Kidney epithelial cell (primary cell): Measurements from ENCODE around the gene OGDH. TPM values are rescaled to one million over a fixed set of nuclear protein-coding genes. Genes with fewer than 3 reads are reported as not detected.

Source experiments
- DNase-seq: peaks from one replicate; pipeline ENCODE4 v3.0.0-alpha.2; 2010; ENCODE audit warnings: low read depth
- H3K27me3 ChIP-seq: 2 replicates; pipeline ENCODE4 v1.6.0; 2011; ENCODE audit warnings: low read length; ENCODE audit not compliant: control insufficient read depth, insufficient read depth
- H3K36me3 ChIP-seq: 2 replicates; pipeline ENCODE4 v1.5.1; 2011; ENCODE audit warnings: low read length; ENCODE audit not compliant: control insufficient read depth, insufficient read depth
- H3K4me3 ChIP-seq: 2 replicates; pipeline ENCODE4 v1.5.1; 2011; ENCODE audit warnings: low read depth, mild to moderate bottlenecking, control low read depth, low read length
- total RNA-seq: library from RNA; depleted of rRNA; stranded (reverse); fragments of >200 nt; gene quantifications from 2 replicates; pipeline ENCODE4 v1.2.3, GENCODE V29; 2015
- TF ChIP-seq, protein P1 (sequence below): IDR thresholded peaks from 2 replicates; pipeline ENCODE4 v1.5.1; 2011; ENCODE audit warnings: mild to moderate bottlenecking, moderate library complexity, low read length, control low read depth, inconsistent platforms; ENCODE audit not compliant: insufficient read depth, poor library complexity, severe bottlenecking

The OGDH gene
- total RNA-seq, 1 donor from 2014 or later: 65.2 TPM

DNA sequence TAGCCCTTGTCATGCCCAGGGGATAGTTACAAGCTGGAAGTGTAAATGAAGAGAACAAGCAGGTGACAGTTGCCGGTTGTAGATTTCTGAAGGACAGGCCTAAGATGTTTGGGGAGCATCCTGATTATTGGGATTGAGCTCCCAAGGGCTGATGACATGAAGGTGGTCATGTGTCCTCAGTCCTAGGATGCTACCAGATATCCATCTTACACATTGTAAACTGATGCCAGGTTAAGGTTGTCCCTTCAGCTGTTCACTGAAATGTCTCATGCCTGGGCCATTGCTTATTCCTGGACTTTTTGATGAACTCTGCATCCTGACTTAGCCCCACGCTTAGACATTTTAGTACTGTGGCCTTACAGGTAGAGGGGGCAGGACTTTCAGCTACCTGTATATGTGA is 143.6 kb downstream of the OGDH start:
- no peak for DNase-seq
- TF ChIP-seq, protein P1, sequence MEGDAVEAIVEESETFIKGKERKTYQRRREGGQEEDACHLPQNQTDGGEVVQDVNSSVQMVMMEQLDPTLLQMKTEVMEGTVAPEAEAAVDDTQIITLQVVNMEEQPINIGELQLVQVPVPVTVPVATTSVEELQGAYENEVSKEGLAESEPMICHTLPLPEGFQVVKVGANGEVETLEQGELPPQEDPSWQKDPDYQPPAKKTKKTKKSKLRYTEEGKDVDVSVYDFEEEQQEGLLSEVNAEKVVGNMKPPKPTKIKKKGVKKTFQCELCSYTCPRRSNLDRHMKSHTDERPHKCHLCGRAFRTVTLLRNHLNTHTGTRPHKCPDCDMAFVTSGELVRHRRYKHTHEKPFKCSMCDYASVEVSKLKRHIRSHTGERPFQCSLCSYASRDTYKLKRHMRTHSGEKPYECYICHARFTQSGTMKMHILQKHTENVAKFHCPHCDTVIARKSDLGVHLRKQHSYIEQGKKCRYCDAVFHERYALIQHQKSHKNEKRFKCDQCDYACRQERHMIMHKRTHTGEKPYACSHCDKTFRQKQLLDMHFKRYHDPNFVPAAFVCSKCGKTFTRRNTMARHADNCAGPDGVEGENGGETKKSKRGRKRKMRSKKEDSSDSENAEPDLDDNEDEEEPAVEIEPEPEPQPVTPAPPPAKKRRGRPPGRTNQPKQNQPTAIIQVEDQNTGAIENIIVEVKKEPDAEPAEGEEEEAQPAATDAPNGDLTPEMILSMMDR: no peak
- Histone ChIP-seq H3K27me3 (no peaks in the 10 kb centered on the region), H3K36me3 (no peaks in the 10 kb centered on the region), H3K4me3 (peak overlapping the region; percentile 74)

DNA sequence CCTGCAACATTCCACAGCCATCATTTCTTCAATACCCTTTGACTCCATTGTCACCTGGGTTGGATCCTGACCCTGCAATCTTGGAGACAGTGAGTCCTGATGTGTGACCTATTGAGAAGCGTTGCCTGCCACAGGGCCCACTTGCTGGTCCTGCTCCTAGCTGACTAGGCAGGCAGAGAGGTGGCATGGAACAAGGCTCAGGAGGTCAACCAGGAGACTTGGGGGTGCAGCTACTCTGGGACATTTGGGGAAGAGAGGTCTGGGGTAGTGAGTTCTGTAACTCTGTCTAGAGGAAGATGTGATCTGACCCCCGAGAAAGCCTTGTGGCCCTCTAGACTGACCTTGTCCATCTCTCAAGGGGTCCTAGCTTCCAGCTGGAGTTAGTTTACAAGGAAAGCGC is 144.0 kb downstream of the OGDH start:
- Histone ChIP-seq H3K27me3 (no peaks in the 10 kb centered on the region), H3K4me3 (no peak overlapping the region)
- TF ChIP-seq, protein P1: no peak

GRCh38 chr7:44750921-44751571 is 144.6 kb downstream of the OGDH start:
- no peaks in the 10 kb centered on the region for H3K36me3 ChIP-seq
- DNase-seq: peak; percentile 50
- H3K27me3 ChIP-seq: no peaks in the 10 kb centered on the region
- no peak overlapping the region for H3K4me3 ChIP-seq
- TF ChIP-seq, protein P1: no peak

More for the DNA sequence above, 144.0 kb downstream of the OGDH start:
- DNase-seq: no peak
- H3K36me3 ChIP-seq: no peaks in the 10 kb centered on the region

DNA sequence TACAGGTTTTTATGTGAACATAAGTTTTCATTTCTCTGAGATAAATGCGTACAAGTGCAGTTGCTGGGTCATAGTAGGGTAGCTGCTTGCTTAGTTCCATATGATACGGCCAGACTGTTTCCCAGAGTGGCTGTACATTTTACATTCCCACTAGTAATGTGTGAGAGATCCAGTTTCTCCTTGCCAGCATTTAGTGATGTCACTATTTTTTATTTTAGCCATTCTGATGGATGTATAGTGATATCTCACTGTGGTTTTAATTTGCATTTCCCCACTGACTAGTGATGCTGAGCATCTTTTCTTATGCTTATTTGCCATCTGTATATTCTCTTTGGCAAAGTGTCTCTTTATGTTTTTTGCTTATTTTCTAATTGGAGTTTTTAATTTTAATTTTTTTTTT is 146.4 kb downstream of the OGDH start:
- no peaks in the 10 kb centered on the region for H3K27me3 ChIP-seq
- DNase-seq: no peak
- TF ChIP-seq, protein P1: no peak
- H3K36me3 ChIP-seq: no peaks in the 10 kb centered on the region
- H3K4me3 ChIP-seq: no peak overlapping the region

GRCh38 chr7:44754802-44755697 is 148.6 kb downstream of the OGDH start:
- H3K36me3 ChIP-seq: no peaks in the 10 kb centered on the region
- TF ChIP-seq, protein P1: no peak
- H3K4me3 ChIP-seq: no peak overlapping the region
- no peaks in the 10 kb centered on the region for H3K27me3 ChIP-seq
- no peak for DNase-seq
